GM19467 (cell line): ENCODE results near the gene RGR.

Experiments used
- ATAC-seq: cut with Tn5 transposase; IDR thresholded peaks from one replicate; pipeline ENCODE4 v1.9.1; 2021; ENCODE audit warnings: mild to moderate bottlenecking, moderate library complexity; ENCODE audit not compliant: unreplicated experiment

Gene RGR

DNA sequence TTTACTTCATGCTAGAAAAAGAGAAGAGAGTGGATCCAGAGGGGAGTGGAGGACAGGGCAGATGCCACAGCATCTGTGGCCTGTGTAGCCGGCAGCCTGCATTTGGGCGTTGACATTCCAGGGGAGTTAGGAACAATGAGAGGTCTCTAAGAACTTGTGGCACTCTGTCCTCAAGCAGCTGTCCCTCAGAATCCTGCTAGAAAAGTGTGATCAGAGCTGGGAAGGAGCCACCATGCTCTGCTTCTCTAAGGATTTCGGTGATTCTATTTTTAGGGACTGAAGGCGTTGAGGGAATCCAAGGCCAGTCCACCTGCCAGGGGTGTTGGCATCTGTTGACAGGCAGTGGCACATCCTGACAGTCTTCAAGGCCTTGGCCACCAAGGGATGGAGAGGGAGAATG lies 27.1 kb upstream of the RGR start:
- ATAC-seq = no peak

DNA sequence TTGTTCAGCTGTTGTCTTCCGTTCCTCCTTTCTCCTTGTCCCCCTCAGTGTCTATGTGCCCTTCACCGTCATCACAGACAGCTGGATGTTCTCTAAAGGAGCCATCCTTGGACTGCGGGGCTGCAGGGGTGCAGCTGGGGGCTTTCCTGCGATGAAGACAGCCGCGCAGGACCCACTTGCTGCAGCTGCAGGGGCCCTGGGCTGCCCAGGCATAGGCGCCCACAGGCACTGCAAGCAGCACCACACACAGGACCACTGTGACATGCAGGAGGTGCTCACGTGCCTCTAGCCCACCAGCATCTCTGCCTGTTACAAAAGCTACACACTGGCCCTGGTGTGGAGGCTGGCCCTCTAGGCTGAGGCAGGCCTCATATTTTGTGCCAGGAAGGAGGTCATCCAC lies 22.9 kb upstream of the RGR start:
- no peak for ATAC-seq

DNA sequence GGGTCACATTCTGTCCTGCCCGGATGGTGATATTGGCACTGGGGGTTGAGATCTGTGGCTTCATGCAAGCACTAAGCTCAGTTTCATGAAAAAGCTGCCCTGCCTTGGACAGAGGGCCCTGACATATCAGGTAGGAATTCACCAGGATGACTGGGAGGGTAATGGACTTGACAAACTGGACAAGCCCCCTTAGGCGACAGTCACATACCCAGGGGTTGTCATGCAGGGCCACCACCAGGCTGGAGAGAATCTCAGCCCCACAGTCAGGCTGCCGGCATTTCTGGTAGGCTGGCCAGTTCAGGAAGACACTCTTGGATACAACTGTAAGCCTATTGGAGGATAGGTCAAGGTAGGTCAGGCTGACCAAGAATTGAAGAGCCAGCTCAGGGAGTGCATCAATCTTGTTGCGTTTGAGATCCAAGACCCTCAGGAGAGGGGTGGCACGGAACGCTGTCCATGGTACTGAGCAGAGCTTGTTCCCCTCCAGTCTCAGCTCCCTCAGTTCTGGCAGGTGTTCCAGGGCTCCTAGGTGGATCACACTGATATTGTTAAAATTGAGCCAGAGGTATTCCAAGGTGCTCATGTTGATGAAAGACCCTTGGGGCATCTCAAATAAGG lies 20.3 kb upstream of the RGR start:
- no peak for ATAC-seq

DNA sequence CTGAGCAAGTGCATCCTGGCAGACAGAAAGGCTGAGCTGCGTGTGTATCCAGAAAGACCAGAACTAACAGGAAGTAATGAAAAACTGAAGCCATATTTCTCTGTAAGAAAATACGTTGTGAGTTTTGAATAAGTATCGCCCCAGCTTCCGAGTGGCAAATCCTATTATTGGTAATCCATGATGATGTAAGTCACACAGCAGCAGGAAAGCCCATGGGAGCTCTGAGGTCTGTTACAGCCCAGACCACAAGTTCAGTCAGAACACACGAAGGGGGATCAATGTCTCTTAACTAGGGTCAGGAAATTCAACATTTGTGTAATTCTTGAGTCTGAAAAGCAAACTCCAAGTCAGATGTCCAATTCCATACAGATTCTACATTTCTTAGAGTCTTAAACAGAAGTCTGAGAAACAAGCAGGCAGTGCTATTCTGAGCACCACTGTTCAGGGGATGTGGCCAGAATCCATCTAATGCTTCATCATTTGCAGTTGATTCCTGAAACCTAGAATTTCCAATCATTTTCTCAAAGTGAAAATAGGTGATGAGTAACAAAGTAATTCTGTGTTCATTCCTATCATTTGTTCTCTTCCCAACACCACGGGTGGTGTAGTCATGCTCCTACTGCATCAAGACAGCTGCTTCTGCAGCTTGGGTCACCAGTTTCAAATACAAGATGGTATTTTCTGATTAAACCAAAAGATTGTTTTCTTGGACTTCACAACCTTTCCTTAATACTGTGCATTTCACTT lies 19.3 kb upstream of the RGR start, which contains the start of gene LRIT2:
Gene LRIT2, minus strand, starts transcription at position 118 of the 747 bp plus-strand sequence. Its CDS starts 24 bp downstream, at position 94.
- no peak for ATAC-seq

DNA sequence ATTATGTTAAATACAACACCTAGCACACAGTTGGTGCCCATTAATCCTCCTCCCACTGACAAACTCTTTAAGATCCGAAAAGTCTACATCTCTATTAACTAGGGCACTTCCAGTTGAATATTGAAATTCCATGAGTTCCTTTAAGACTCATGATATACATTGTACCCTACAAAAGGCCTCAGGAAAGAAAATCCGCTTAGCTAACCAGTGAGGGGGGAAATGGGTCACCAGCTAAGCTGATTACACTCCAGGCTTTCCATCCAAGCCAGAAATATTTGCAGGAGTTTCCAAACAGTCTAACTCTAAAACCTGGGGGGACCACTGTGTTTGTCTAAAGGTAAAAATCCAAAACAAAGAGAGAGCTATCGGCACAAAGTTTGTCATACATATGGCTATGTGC lies 18.2 kb upstream of the RGR start:
- no peak for ATAC-seq

DNA sequence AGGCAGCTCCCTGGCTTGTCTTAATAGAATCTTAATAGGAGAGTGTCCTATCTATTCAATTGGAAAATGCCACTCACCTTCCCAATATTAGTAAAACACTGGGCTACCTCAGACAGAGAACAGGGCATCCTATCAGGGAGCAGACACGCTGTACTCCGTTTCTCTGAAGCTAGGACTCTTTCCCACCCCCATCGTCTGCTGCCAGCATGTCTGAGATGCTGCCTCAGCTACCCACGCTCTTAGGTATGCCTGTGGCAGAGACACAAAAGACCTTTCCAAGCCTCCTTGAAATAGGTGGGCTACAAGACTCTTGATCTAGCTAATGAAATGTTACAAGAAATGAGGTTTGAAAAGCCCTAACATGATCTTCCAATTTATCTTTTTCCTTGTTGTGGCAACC lies 17.0 kb upstream of the RGR start:
- no peak for ATAC-seq

- no peak for ATAC-seq
Observed at GRCh38 chr10:84230359-84230758, 14.5 kb upstream of the RGR start.

DNA sequence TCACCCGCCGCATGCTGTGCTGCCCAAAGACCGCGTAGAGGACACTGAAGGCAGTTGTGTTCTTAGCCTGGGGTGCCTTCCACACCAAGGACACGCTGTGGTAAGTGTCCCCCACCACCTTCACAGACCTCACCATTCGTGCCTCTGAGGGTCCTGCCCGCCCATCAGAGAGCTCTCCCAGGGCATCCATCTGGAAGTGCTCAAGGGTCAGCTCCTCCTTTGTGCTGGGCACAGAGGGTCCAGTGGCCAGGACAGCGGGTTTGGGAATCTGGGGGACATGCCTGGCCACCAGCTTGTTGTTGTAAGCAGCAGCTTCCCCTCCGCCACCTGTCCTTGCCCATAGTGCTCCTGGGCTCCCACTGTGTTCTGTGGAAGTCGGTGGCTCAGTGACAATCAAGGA lies 12.5 kb upstream of the RGR start:
- no peak for ATAC-seq

- ATAC-seq = no peak
Observed at GRCh38 chr10:84233940-84234339, 10.9 kb upstream of the RGR start.

- no peak for ATAC-seq
Observed at GRCh38 chr10:84234479-84234878, 10.4 kb upstream of the RGR start.

GRCh38 chr10:84235096-84235495 lies 9.8 kb upstream of the RGR start:
- no peak for ATAC-seq

DNA sequence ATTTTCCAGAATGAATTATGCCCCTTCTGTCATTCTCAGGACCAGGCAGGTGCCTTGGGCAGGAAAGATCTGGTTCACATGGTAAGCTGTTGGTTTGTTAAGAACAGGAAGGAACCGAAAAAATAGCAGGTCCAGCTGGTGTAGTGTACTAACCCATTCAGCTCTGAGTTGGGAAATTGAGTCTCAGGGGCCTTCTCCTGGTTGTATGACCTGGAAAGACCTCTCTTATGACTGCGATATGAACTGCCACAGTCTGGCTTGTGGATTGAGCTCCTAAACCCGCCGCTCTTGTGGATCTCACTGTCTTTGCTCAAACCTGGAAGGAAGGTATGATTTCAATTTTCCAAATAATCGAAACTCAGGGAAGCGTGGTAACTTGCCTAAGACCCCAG lies 8.1 kb upstream of the RGR start:
- ATAC-seq = no peak

DNA sequence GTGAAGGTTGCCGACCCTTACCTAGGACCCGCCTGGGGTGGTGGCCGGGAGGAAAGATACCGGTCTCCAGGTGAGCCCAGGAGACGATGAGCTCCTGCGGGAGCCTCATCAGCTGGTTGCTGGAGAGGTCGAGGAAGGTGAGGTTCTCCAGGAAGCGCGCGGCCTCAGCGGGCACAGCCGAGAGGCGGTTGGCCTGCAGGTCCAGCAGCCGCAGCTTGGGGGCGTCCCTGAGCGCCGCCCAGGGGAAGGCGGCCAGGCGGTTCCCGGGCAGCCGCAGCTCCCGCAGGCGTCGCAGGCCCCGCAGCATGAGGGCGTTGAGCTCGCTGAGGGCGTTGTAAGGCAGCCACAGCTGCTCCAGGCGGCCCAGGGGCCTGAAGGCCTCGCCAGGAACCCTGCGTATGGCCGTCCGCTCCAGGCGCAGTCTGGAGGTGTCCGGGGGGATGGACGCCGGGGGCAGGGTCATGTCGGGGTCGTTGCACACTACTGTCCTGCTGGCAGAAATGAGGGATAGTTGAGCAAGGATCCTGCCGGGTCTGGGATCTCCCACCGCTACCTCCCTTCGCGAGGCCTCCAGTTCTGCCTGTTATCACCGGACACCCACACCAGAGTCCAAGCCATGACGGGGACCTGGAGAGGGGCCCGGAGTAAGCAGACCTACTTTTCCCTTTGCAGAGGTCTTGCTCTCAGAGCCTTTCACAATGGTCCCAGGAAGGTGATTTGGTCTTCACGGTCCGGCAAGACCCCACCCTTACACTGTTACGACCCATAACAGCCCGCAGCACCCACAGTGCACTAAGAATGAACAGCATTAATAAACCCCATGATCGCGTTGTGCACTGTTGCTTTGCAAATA lies 7.4 kb upstream of the RGR start:
- no peak for ATAC-seq

- ATAC-seq = no peak
Observed at GRCh38 chr10:84238909-84239308, 5.9 kb upstream of the RGR start.

GRCh38 chr10:84241185-84241790 lies 3.6 kb upstream of the RGR start, which contains the start of gene LRIT1:
TSS of gene LRIT1 (minus strand) at chr10:84241546. CDS start at chr10:84241439, 107 bp downstream.
- no peak for ATAC-seq

DNA sequence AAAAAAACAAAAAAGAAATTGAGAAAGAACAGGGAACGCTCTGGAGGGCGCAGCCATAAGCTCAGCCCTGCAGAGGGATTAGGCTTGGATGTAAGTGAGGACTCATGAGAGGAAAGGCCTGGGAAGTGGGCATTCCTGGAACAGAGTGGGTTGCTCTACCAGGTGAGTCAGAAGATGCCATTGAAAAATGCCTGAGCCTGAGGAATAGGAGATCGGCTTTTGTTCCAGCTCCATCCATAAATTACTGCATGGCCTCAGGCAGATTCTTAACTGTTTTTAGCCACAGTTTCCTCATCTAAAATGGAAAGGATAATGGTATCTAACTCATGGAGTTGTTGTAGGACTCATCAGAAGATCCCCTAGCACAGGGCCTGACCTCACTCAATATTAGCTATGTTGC lies 1.1 kb upstream of the RGR start:
- no peak for ATAC-seq

GRCh38 chr10:84247496-84247895 lies 2.6 kb downstream of the RGR start:
- no peak for ATAC-seq

DNA sequence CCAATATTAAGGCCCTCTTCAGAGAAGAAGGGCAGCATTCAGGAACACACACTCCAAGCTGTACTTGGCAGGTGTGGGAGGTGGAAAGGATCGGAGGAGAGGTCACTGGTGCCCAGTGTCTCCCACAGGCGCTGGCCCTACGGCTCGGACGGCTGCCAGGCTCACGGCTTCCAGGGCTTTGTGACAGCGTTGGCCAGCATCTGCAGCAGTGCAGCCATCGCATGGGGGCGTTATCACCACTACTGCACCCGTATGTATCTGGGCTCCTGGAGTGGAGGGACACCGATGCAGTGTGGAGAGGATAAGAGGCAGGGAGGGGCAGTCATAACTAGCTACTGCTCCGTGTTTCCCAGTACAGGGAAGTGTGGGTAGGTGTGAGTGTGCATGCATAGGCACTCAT lies 3.9 kb downstream of the RGR start:
- ATAC-seq = no peak

DNA sequence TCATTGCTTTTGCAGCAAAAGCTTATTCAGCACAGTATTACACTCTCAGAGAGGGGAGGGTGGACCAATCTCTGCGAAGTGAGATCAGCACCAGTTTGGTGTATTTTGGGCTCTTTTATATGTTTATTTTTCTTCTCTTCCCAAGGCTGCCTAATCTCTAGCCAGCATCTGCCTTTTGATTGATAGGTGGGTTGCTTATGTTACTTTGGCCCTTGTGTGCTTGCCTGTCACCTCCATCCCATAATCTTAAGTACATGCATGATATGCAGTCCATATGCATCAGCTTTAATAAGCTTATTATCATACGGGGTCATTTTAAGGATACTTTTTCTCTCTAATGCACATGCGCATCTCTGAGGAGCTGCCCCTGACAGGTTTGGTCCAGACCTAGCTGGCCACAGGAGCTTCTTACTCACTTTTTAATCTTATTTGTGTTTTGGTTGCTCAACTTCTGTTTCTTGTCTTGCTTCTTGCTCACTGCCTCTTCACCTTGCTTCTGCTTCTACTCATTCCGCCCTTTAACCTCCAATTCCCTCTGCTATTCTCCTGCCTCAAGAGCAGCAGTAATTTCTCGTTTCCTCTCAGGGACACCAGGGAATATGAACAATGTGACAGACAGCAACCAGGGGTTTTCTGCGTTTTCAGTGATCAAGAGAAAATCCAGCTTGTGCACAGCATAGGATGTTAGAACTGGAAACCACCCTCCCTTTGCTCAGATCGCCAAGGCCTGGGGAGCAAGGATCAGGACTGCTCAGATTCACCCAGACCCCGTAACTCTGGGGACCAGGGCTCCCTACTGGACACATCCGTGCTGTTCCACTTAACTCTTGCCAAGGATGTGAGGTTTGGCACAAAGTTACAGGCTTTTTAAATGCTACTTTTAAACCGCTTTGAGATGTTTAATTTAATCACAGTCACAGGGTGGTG lies 10.0 kb downstream of the RGR start:
- ATAC-seq = no peak
